IMR-90 (cell line): Measurements from ENCODE around the gene MISP3. TPM values are rescaled to one million over a fixed set of nuclear protein-coding genes. Genes with fewer than 3 reads are reported as not detected.

ENCODE experiments used
- ATAC-seq: fragments of 200-7000 bp; cut with Tn5 transposase; 2 replicates; pipeline ENCODE4 v1.9.1; 2020; ENCODE audit warnings: low read depth, mild to moderate bottlenecking, moderate library complexity
- BruUV-seq: library from RNA; stranded (reverse); fragments of 400-500 nt; replicated peaks from 2 replicates; lab custom pipeline; 2021; lab: Mats Ljungman, UMichigan
- CTCF ChIA-PET: fragments of 300-600 bp; formaldehyde crosslinking; extraction: SDS; loops from one replicate; lab custom pipeline; 2021; ENCODE audit warnings: antibody characterized with exemption; lab: Yijun Ruan, JAX
- POLR2A ChIA-PET: fragments of 300-600 bp; sonication (Branson Sonifier 250); formaldehyde crosslinking; loops from one replicate; lab custom pipeline; 2022; ENCODE audit warnings: antibody characterized with exemption; ENCODE audit not compliant: unreplicated experiment; lab: Charles Lee
- DNase-seq: peaks from one replicate; pipeline ENCODE4 v3.0.0; 2013
- H2AFZ ChIP-seq: replicated peaks from 2 replicates; pipeline ENCODE3; 2013; ENCODE audit warnings: low read length, mild to moderate bottlenecking; ENCODE audit not compliant: poor library complexity
- H2AK5ac ChIP-seq: 2 replicates; pipeline ENCODE4 v1.6.1; 2013; ENCODE audit warnings: low read depth, low read length, inconsistent platforms
- H2AK9ac ChIP-seq: replicated peaks from 2 replicates; pipeline ENCODE3; 2013; ENCODE audit warnings: mild to moderate bottlenecking, low read depth, low read length, moderate library complexity; ENCODE audit not compliant: poor library complexity
- H2BK120ac ChIP-seq: 2 replicates; pipeline ENCODE4 v1.6.1; 2013; ENCODE audit warnings: low read depth, low read length, inconsistent platforms
- H2BK15ac ChIP-seq: 3 replicates; pipeline ENCODE4 v1.6.1; 2013; ENCODE audit warnings: low read depth, low read length, inconsistent platforms
- H2BK20ac ChIP-seq: 2 replicates; pipeline ENCODE4 v1.6.1; 2013; ENCODE audit warnings: low read depth, mild to moderate bottlenecking, inconsistent platforms, low read length, moderate library complexity
- H2BK5ac ChIP-seq: 2 replicates; pipeline ENCODE4 v1.6.1; 2013; ENCODE audit warnings: mild to moderate bottlenecking, low read depth, low read length, inconsistent platforms; ENCODE audit not compliant: poor library complexity, severe bottlenecking
- H3K14ac ChIP-seq: replicated peaks from 2 replicates; pipeline ENCODE4 v1.6.1; 2013; ENCODE audit warnings: low read depth, low read length, inconsistent platforms
- H3K18ac ChIP-seq: 2 replicates; pipeline ENCODE4 v1.6.1; 2013; ENCODE audit warnings: low read depth, low read length, control low read depth
- H3K23ac ChIP-seq: 2 replicates; pipeline ENCODE4 v1.6.1; 2013; ENCODE audit warnings: low read depth, low read length, inconsistent platforms
- H3K27ac ChIP-seq: 2 replicates; pipeline ENCODE4 v1.5.1; 2013; ENCODE audit warnings: mild to moderate bottlenecking, control low read depth, low read length; ENCODE audit not compliant: insufficient read depth
- H3K27me3 ChIP-seq: 2 replicates; pipeline ENCODE4 v1.6.1; 2013; ENCODE audit warnings: low read length; ENCODE audit not compliant: control insufficient read depth, insufficient read depth
- H3K36me3 ChIP-seq: 2 replicates; pipeline ENCODE4 v1.6.1; 2013; ENCODE audit warnings: low read length, mixed read lengths; ENCODE audit not compliant: control insufficient read depth, insufficient read depth
- H3K4ac ChIP-seq: 2 replicates; pipeline ENCODE4 v1.6.1; 2013; ENCODE audit warnings: low read depth, low read length, inconsistent platforms
- H3K4me1 ChIP-seq: 2 replicates; pipeline ENCODE4 v1.6.1; 2013; ENCODE audit warnings: low read length, mixed read lengths; ENCODE audit not compliant: control insufficient read depth, insufficient read depth
- H3K4me2 ChIP-seq: 2 replicates; pipeline ENCODE4 v1.6.1; 2013; ENCODE audit warnings: low read depth, mild to moderate bottlenecking, control low read depth, low read length, moderate library complexity
- H3K4me3 ChIP-seq: 2 replicates; pipeline ENCODE4 v1.5.1; 2013; ENCODE audit warnings: low read depth, mild to moderate bottlenecking, control low read depth, low read length, moderate library complexity; ENCODE audit not compliant: insufficient read depth
- H3K56ac ChIP-seq: 2 replicates; pipeline ENCODE4 v1.6.1; 2013; ENCODE audit warnings: low read length, inconsistent platforms; ENCODE audit not compliant: insufficient read depth; ENCODE audit errors: extremely low read depth
- H3K79me1 ChIP-seq, 2 experiments: 2 replicates each; pipeline ENCODE4 v1.6.1; 2013; ENCODE audit warnings: low read length in 2 of 2, inconsistent platforms in 1 of 2, low read depth in 1 of 2
- H3K9ac ChIP-seq: 2 replicates; pipeline ENCODE4 v1.6.1; 2013; ENCODE audit warnings: low read depth, low read length, control low read depth
- H3K9me1 ChIP-seq: 2 replicates; pipeline ENCODE4 v1.6.1; 2013; ENCODE audit warnings: low read length, inconsistent platforms; ENCODE audit not compliant: insufficient read depth
- H3K9me3 ChIP-seq: 2 replicates; pipeline ENCODE4 v1.6.1; 2013; ENCODE audit warnings: low read length; ENCODE audit not compliant: control insufficient read depth, insufficient read depth
- H4K20me1 ChIP-seq: 2 replicates; pipeline ENCODE4 v1.6.1; 2013; ENCODE audit warnings: low read length, inconsistent platforms; ENCODE audit not compliant: insufficient read depth
- H4K5ac ChIP-seq: 2 replicates; pipeline ENCODE4 v1.6.1; 2013; ENCODE audit warnings: mild to moderate bottlenecking, low read depth, low read length, control low read depth
- H4K8ac ChIP-seq, 2 experiments: 2 replicates each; pipeline ENCODE4 v1.6.1; 2013; ENCODE audit warnings: low read depth in 2 of 2, low read length in 2 of 2, control low read depth in 1 of 2, inconsistent platforms in 1 of 2
- H4K91ac ChIP-seq: 2 replicates; pipeline ENCODE4 v1.6.1; 2013; ENCODE audit warnings: low read depth, low read length, inconsistent platforms; ENCODE audit not compliant: insufficient read depth
- BHLHE40 ChIP-seq: fragments of 150-350 bp; IDR thresholded peaks from 2 replicates; pipeline ENCODE4 v1.6.1; 2016; ENCODE audit warnings: mild to moderate bottlenecking, low read depth, low read length
- CEBPB ChIP-seq: IDR thresholded peaks from 2 replicates; pipeline ENCODE4 v1.6.1; 2012; ENCODE audit warnings: low read depth, low read length, improper control_type of control experiment
- CHD1 ChIP-seq: IDR thresholded peaks from 2 replicates; pipeline ENCODE4 v1.6.1; 2012; ENCODE audit warnings: low read depth, low read length, improper control_type of control experiment
- FOS ChIP-seq: fragments of 150-350 bp; IDR thresholded peaks from 2 replicates; pipeline ENCODE4 v1.6.1; 2016; ENCODE audit warnings: low read depth, low read length
- RCOR1 ChIP-seq: IDR thresholded peaks from 2 replicates; pipeline ENCODE4 v1.6.1; 2012; ENCODE audit warnings: mild to moderate bottlenecking, low read length, improper control_type of control experiment; ENCODE audit not compliant: insufficient replicate concordance
- SMC3 ChIP-seq: fragments of 150-350 bp; IDR thresholded peaks from 2 replicates; pipeline ENCODE4 v1.6.1; 2016; ENCODE audit warnings: low read depth, mild to moderate bottlenecking, antibody characterized with exemption, low read length, moderate library complexity
- WGBS, 2 experiments: methylation state at CpG; one replicate each; pipeline versions ENCODE4 v1.1.5 to v1.1.7; 2013; ENCODE audit warnings: missing lambda C conversion rate in 2 of 2; ENCODE audit not compliant: insufficient read length in 1 of 2; ENCODE audit errors: extremely low coverage in 2 of 2; 5-methylcytosine and 5-hydroxymethylcytosine counted together
- dilution Hi-C: fragments of 300-500 bp; cut with HindIII; formaldehyde crosslinking; loops from one replicate; pipeline ENCODE4 v1.14.3; 2018; ENCODE audit warnings: low sequenced_read_pairs; ENCODE audit not compliant: unreplicated experiment
- in situ Hi-C: fragments of 300-500 bp; cut with MboI; formaldehyde crosslinking; loops from 3 replicates; pipeline ENCODE4 v1.14.3; 2019; ENCODE audit warnings: low sequenced_read_pairs, inconsistent platforms, mixed read lengths
- intact Hi-C: fragments of 100-400 bp; cut with micrococcal nuclease; formaldehyde crosslinking; loops from 2 replicates; pipeline ENCODE4 v1.10.0; 2022
- polyA plus RNA-seq, 3 experiments: library from polyadenylated mRNA; depleted of rRNA; stranded (reverse); fragments of >200 nt; gene quantifications; 2 replicates each; pipeline ENCODE4 v1.2.3, GENCODE V29; 2012; ENCODE audit warnings: low replicate concordance in 1 of 3
- total RNA-seq: library from RNA; depleted of rRNA; stranded (reverse); fragments of >200 nt; gene quantifications from 2 replicates; pipeline ENCODE4 v1.2.3, GENCODE V29; 2012
- TF ChIP-seq, protein P1 (sequence below): fragments of 150-350 bp; IDR thresholded peaks from 2 replicates; pipeline ENCODE4 v1.6.1; 2016; ENCODE audit warnings: low read depth, mild to moderate bottlenecking, low read length, moderate library complexity, borderline replicate concordance
- TF ChIP-seq, protein P2 (sequence below): conservative IDR thresholded peaks from 2 replicates; pipeline ENCODE4 v1.5.1; 2012; ENCODE audit warnings: mild to moderate bottlenecking, low read depth, low read length, improper control_type of control experiment

Gene MISP3
- total and polyA plus RNA-seq, 2 of the 4 experiments (the other 2 are of a cell fraction), result under 0.01 to 0.68 TPM

DNA sequence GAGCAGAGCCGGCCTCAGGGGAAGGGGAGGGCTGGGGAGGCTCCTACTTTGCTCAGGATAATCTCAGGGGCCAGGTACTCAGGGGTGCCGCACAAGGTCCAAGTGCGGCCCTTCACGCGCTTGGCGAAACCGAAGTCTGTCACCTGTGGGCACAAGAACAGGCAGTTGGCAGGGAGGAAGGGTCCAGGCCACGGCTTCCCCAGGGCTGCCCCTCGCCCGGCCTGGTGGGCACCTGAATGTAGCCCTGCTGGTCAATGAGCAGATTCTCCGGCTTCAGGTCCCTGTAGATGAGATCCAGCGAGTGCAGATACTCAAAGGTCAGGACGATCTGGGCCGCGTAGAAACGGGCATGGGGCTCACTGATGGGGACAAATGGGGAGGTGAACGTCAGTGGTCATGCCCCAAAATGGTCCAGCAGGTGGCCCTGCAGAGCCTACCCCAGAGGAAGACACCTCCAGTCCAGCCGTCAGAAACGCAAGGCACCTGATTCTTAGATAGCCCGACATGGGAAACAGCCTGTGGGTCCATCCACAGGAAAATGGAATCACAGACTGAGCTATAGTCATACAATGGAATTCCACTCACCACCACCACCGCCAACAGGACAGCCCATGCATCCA is 25.1 kb downstream of the MISP3 start:
- no peak overlapping the region for H2BK15ac ChIP-seq
- ATAC-seq (no peak; the same call in 1 of the 2 replicates), DNase-seq (no peak)
- H3K4me2 ChIP-seq, result no peak overlapping the region
- H3K14ac ChIP-seq, result no peak overlapping the region
- no peak overlapping the region for H2BK120ac ChIP-seq
- no peak overlapping the region for H3K4me3 ChIP-seq
- no peaks in the 10 kb centered on the region for H4K20me1 ChIP-seq
- no peak overlapping the region for H3K27ac ChIP-seq
- H3K27me3 ChIP-seq, result no peaks in the 10 kb centered on the region
- H3K9ac ChIP-seq, result no peak overlapping the region
- no peak overlapping the region for H4K5ac ChIP-seq
- no peak overlapping the region for H2AFZ ChIP-seq
- peaks cover 8% of the 10 kb centered on the region for H3K9me3 ChIP-seq
- H2AK5ac ChIP-seq, result no peak overlapping the region
- H2BK20ac ChIP-seq, result no peak overlapping the region
- 77% methylated on average over 8 of the region's 21 CpGs; no CpG with 5 or more reads in 1 of the 2 experiments for WGBS, 2 experiments
- in situ Hi-C loops (loop anchor here (25.0 kb wide), 1 partner anchor 335 kb away; the partner anchor contains the start of genes C19orf53 and MRI1), intact Hi-C loops (no loop called here), dilution Hi-C loops (no loop called here)
- ChIA-PET POLR2A (no interaction called here), CTCF (no interaction called here)
- TF ChIP-seq SMC3 (peak; percentile 12; the same call in 1 of the 2 replicates), FOS (no peak), RCOR1 (no peak), CHD1 (no peak), BHLHE40 (no peak), CEBPB (no peak)
- TF ChIP-seq, protein P1, sequence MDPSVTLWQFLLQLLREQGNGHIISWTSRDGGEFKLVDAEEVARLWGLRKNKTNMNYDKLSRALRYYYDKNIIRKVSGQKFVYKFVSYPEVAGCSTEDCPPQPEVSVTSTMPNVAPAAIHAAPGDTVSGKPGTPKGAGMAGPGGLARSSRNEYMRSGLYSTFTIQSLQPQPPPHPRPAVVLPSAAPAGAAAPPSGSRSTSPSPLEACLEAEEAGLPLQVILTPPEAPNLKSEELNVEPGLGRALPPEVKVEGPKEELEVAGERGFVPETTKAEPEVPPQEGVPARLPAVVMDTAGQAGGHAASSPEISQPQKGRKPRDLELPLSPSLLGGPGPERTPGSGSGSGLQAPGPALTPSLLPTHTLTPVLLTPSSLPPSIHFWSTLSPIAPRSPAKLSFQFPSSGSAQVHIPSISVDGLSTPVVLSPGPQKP, result no peak
- TF ChIP-seq, protein P2, sequence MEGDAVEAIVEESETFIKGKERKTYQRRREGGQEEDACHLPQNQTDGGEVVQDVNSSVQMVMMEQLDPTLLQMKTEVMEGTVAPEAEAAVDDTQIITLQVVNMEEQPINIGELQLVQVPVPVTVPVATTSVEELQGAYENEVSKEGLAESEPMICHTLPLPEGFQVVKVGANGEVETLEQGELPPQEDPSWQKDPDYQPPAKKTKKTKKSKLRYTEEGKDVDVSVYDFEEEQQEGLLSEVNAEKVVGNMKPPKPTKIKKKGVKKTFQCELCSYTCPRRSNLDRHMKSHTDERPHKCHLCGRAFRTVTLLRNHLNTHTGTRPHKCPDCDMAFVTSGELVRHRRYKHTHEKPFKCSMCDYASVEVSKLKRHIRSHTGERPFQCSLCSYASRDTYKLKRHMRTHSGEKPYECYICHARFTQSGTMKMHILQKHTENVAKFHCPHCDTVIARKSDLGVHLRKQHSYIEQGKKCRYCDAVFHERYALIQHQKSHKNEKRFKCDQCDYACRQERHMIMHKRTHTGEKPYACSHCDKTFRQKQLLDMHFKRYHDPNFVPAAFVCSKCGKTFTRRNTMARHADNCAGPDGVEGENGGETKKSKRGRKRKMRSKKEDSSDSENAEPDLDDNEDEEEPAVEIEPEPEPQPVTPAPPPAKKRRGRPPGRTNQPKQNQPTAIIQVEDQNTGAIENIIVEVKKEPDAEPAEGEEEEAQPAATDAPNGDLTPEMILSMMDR, result 0 out of 2 replicates have a peak, but pooled peaks have one; percentile 13
- H3K18ac ChIP-seq, result no peak overlapping the region
- H3K56ac ChIP-seq, result no peak overlapping the region
- H4K91ac ChIP-seq, result no peak overlapping the region
- peaks cover 33% of the 10 kb centered on the region for H3K36me3 ChIP-seq
- no peak overlapping the region for H4K8ac ChIP-seq
- no peak overlapping the region for H3K23ac ChIP-seq
- peaks cover 3% of the 10 kb centered on the region; the same call in 1 of the 2 replicates for H3K9me1 ChIP-seq
- H2AK9ac ChIP-seq, result no peak overlapping the region
- H3K4me1 ChIP-seq, result no peaks in the 10 kb centered on the region
- H2BK5ac ChIP-seq, result no peak overlapping the region
- BruUV-seq, result no TSS peak
- no peak overlapping the region for H3K4ac ChIP-seq
- no peaks in the 10 kb centered on the region; a peak in 1 of 4 replicates for H3K79me1 ChIP-seq
